ENCODE data around the gene R3HDM4. TPM values are rescaled to one million over a fixed set of nuclear protein-coding genes. Genes with fewer than 3 reads are reported as not detected.

The R3HDM4 gene
- total and polyA plus RNA-seq, 2 donors (not counting 3 experiments of a cell fraction or from before 2014, with no cell fraction given): 51.8 to 53.9 TPM

- H3K27ac ChIP-seq (ENCODE audit: insufficient read depth, low read depth, low read length): peak overlapping the region; percentile 24
- ChIA-PET CTCF (interaction anchor here (1.5 kb wide), 1 partner anchor 41 kb away, joined by 3 read pairs; no protein-coding TSS in a partner anchor), POLR2A (no interaction called here)
- H3K4me2 ChIP-seq (ENCODE audit: insufficient read depth, low read length): peak overlapping the region; percentile 24
- DNase-seq (ENCODE audit: low read depth, low spot score): peak; percentile 69
- intact Hi-C loops (cut with micrococcal nuclease): no loop called here
- peaks cover 19% of the 10 kb centered on the region for H3K4me1 ChIP-seq (ENCODE audit: control insufficient read depth, extremely low read depth, insufficient read depth, low read length)
- no peaks in the 10 kb centered on the region for H3K9me1 ChIP-seq (replicated peaks; ENCODE audit: control insufficient read depth, extremely low read depth, insufficient read depth, low read length)
- FAIRE-seq: peak; percentile 67
- H2AFZ ChIP-seq (ENCODE audit: low read depth, low read length): no peak overlapping the region
- H3K36me3 ChIP-seq (ENCODE audit: control insufficient read depth in 2 of 2, extremely low read depth in 1 of 2, insufficient read depth in 2 of 2, low read length in 2 of 2): no peaks in the 10 kb centered on the region
- no peaks in the 10 kb centered on the region for H3K9me3 ChIP-seq (replicated peaks; ENCODE audit: control insufficient read depth, insufficient read depth, low read length)
- no peaks in the 10 kb centered on the region for H4K20me1 ChIP-seq (replicated peaks; ENCODE audit: control insufficient read depth, extremely low read depth, insufficient read depth, low read length)
- H3K79me2 ChIP-seq (ENCODE audit: control insufficient read depth, insufficient read depth, low read length): peaks cover 2% of the 10 kb centered on the region
- TF ChIP-seq FOS (IDR thresholded peaks at IDR 0.05; ENCODE audit: borderline replicate concordance, insufficient read depth, low read length) (peak; percentile 69), POLR2AphosphoS5 (IDR thresholded peaks at IDR 0.05; ENCODE audit: insufficient read depth, low read depth, low read length) (peak; percentile 90), EZH2 (IDR thresholded peaks at IDR 0.05; ENCODE audit: borderline replicate concordance, low read depth, low read length, severe bottlenecking) (no peak), GATA2 (IDR thresholded peaks at IDR 0.05; ENCODE audit: insufficient read depth, insufficient read length, low read depth, low read length) (peak; percentile 57), MYC (IDR thresholded peaks at IDR 0.05; ENCODE audit: low read depth, low read length) (no peak), CTCF (IDR thresholded peaks at IDR 0.05; ENCODE audit: extremely low read depth in 1 of 2, insufficient read depth in 1 of 2, low read depth in 1 of 2, low read length in 2 of 2) (no peak), JUN (IDR thresholded peaks at IDR 0.05; ENCODE audit: borderline replicate concordance, insufficient read depth, insufficient read length, low read depth) (no peak)
- TF ChIP-seq, protein P1, sequence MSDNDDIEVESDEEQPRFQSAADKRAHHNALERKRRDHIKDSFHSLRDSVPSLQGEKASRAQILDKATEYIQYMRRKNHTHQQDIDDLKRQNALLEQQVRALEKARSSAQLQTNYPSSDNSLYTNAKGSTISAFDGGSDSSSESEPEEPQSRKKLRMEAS (IDR thresholded peaks at IDR 0.05; ENCODE audit: insufficient read depth, insufficient read length): no peak
- no peak overlapping the region for H3K4me3 ChIP-seq (replicated peaks in 1 of 3; ENCODE audit: insufficient read depth in 1 of 3, low read depth in 1 of 3, low read length in 3 of 3)
- no peaks in the 10 kb centered on the region for H3K27me3 ChIP-seq (ENCODE audit: control insufficient read depth in 2 of 2, insufficient read depth in 2 of 2, low read length in 2 of 2)
- dilution Hi-C loops (cut with MboI; ENCODE audit: extremely low pct_ligation_motif_present, low sequenced_read_pairs): no loop called here
- BruUV-seq (replicated peaks): no TSS peak
- no peak overlapping the region for H3K9ac ChIP-seq (replicated peaks; ENCODE audit: extremely low read depth, insufficient read depth, low read length)
These were observed 27.7 kb upstream of the R3HDM4 start for GRCh38 chr19:940591-941291.

Measured in endothelial cell of umbilical vein (primary cell).